ENCODE data around the gene CHST15.

GRCh38 chr10:124132306-124132705 lies 38.9 kb upstream of the CHST15 start:
- TF ChIP-seq CTCF (IDR thresholded peaks at IDR 0.05) (no peak), POLR2A (IDR thresholded peaks at IDR 0.05) (no peak)
